ENCODE data around the gene ELOVL2.

Gene ELOVL2

DNA sequence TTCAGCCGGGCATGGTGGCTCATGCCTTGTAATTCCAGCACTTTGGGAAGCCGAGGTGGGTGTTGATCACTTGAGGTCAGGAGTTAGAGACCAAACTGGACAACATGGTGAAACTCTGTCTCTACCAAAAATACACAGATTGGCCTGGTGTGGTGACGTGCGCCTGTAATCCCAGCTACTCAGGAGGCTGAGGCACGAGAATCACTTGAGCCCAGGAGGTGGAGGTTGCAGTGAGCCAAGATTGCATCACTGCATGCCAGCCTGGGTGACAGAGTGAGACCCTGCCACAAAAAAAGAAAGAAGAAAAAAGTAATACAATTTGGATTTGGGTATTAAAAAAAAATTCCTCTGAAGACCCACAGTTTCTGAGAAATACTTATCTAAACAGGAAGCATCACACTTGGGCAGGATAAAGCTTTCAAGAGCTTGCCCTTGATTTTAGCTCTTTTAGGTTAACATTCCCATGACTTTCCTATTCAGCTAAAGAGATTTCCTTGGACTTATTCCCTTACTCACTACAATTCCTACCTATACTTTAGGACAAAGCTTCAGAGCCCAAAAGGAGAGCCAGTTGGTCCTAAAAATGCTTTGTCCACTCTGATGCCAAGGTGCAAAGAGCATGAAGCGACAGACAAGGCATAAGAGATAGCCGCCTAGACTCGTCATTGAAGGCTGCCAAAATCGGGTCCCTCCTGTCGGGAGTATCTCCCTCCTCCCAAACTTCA, 1.9 kb downstream of the ELOVL2 start:
- ChIA-PET CTCF (interaction anchor here (0.7 to 2.6 kb wide), 7 partner anchors 11 to 90 kb away, joined by 3 to 14 read pairs (median 7); no protein-coding TSS in a partner anchor), POLR2A (no interaction called here)
- TF ChIP-seq, protein P1, sequence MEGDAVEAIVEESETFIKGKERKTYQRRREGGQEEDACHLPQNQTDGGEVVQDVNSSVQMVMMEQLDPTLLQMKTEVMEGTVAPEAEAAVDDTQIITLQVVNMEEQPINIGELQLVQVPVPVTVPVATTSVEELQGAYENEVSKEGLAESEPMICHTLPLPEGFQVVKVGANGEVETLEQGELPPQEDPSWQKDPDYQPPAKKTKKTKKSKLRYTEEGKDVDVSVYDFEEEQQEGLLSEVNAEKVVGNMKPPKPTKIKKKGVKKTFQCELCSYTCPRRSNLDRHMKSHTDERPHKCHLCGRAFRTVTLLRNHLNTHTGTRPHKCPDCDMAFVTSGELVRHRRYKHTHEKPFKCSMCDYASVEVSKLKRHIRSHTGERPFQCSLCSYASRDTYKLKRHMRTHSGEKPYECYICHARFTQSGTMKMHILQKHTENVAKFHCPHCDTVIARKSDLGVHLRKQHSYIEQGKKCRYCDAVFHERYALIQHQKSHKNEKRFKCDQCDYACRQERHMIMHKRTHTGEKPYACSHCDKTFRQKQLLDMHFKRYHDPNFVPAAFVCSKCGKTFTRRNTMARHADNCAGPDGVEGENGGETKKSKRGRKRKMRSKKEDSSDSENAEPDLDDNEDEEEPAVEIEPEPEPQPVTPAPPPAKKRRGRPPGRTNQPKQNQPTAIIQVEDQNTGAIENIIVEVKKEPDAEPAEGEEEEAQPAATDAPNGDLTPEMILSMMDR (IDR thresholded peaks at IDR 0.05; ENCODE audit: insufficient read depth, low read length, missing control alignments): no peak
- no peak for DNase-seq (ENCODE audit: low read depth, low spot score)
- H3K4me3 ChIP-seq (ENCODE audit: low read depth, low read length): no peak overlapping the region

DNA sequence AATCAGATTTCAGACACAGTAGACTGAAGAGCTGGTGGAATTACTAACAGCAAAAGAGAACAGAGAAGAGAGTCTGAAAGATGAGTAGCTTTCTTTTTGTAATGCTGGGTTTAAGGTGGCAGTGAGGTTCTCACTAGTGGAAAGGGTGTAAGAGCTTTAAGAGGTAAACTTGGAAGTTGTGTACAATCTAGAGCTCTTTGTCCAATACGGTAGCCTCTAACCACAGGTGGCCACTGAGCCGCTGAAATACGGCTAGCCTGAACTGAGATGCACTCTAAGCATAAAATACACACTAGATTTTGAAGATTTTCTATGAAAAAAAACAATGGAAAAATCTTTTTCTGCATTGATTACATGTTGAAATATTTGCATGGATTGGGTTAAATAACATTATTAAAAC, 4.0 kb downstream of the ELOVL2 start:
- H3K4me3 ChIP-seq (ENCODE audit: low read depth, low read length): no peak overlapping the region
- POLR2A ChIA-PET: no interaction called here
- CTCF ChIA-PET: interaction anchor here (0.5 to 2.1 kb wide), 4 partner anchors 14 to 89 kb away, joined by 3 to 8 read pairs (median 6); no protein-coding TSS in a partner anchor
- TF ChIP-seq, protein P1 (IDR thresholded peaks at IDR 0.05; ENCODE audit: insufficient read depth, low read length, missing control alignments): no peak
- DNase-seq (ENCODE audit: low read depth, low spot score): no peak

- H3K4me3 ChIP-seq (ENCODE audit: low read depth, low read length): no peak overlapping the region
- TF ChIP-seq, protein P1 (IDR thresholded peaks at IDR 0.05; ENCODE audit: insufficient read depth, low read length, missing control alignments): no peak
- CTCF ChIA-PET: interaction anchor here (1.0 to 2.1 kb wide), 6 partner anchors 16 to 88 kb away, joined by 3 to 8 read pairs (median 4); no protein-coding TSS in a partner anchor
- DNase-seq (ENCODE audit: low read depth, low spot score): no peak
- POLR2A ChIA-PET: no interaction called here
These were observed 5.1 kb downstream of the ELOVL2 start for GRCh38 chr6:11039040-11039439.

DNA sequence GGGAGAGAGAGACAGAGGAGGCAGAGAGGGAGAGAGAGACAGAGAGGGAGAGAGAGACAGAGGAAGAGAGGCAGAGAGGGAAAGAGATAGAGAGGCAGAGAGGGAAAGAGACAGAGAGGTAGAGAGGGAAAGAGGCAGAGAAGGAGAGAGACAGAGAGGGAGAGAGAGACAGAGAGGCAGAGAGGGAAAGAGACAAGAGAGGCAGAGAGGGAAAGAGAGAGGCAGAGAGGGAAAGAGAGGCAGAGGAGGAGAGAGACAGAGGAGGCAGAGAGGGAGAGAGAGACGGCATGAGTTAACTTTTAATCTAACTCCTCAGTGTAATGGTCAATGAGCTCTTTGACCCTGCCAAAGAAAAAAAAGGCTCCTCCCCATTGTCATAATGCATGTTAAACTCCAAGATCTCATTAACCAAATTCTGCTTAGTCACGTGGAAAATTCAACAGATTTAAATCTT, 7.1 kb downstream of the ELOVL2 start:
- ChIA-PET POLR2A (no interaction called here), CTCF (interaction anchor here (1.0 to 1.4 kb wide), 5 partner anchors 10 to 85 kb away, joined by 3 to 6 read pairs (median 3); no protein-coding TSS in a partner anchor)
- no peak for DNase-seq (ENCODE audit: low read depth, low spot score)
- TF ChIP-seq, protein P1 (IDR thresholded peaks at IDR 0.05; ENCODE audit: insufficient read depth, low read length, missing control alignments): no peak
- H3K4me3 ChIP-seq (ENCODE audit: low read depth, low read length): no peak overlapping the region

GRCh38 chr6:11036351-11036740, 7.8 kb downstream of the ELOVL2 start:
- POLR2A ChIA-PET: no interaction called here
- CTCF ChIA-PET: interaction anchor here (1.1 kb wide), 1 partner anchor 85 kb away, joined by 3 read pairs; no protein-coding TSS in a partner anchor
- no peak overlapping the region for H3K4me3 ChIP-seq (ENCODE audit: low read depth, low read length)
- DNase-seq (ENCODE audit: low read depth, low spot score): no peak
- TF ChIP-seq, protein P1 (IDR thresholded peaks at IDR 0.05; ENCODE audit: insufficient read depth, low read length, missing control alignments): no peak

- no peak overlapping the region for H3K4me3 ChIP-seq (ENCODE audit: low read depth, low read length)
- POLR2A ChIA-PET: no interaction called here
- CTCF ChIA-PET: no interaction called here
- TF ChIP-seq, protein P1 (IDR thresholded peaks at IDR 0.05; ENCODE audit: insufficient read depth, low read length, missing control alignments): no peak
- DNase-seq (ENCODE audit: low read depth, low spot score): no peak
These were observed 8.3 kb downstream of the ELOVL2 start for GRCh38 chr6:11035616-11036350.
